Activated CD4-positive, CD25-positive, alpha-beta regulatory T cell treated with anti-CD3 and anti-CD28 coated beads, Interleukin-2, amount 50 U/mL, for 16 hours (primary cell): ENCODE results near the gene BARD1.
"Not testable (repeated sequence)": the region's sequence is repeated elsewhere in the genome, so short reads cannot be mapped to it uniquely, and the experiment has no call there.

Experiments used
- DNase-seq: peaks from one replicate; pipeline ENCODE4 v3.0.0-alpha.2; 2020; ENCODE audit warnings: low read depth, low spot score

Gene BARD1

GRCh38 chr2:214808981-214809750, at the start of gene BARD1:
Gene BARD1, minus strand, starts transcription at chr2:214809683. Its CDS starts 114 bp downstream, at chr2:214809569.
- peak; percentile 27 for DNase-seq

DNA sequence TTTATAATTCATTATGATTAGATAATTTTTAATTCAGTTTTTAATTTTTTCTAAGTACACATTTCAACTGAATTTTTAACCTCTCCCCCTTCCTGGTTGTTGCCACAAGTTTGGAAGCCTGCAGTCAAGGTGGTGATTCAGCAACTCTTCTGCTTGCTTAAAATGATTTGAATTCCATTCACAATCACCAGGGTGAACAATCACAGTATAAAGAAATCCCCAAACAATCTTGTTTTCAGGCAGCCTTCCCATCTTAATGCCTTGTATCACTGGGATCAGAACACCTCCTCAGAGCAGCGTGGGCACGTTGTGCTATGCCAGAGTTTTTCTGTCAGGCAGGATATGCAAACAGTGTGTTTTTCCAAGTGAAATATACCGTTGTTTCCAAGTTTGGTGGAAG, 46.7 kb upstream of the BARD1 start:
- DNase-seq, result no peak

DNA sequence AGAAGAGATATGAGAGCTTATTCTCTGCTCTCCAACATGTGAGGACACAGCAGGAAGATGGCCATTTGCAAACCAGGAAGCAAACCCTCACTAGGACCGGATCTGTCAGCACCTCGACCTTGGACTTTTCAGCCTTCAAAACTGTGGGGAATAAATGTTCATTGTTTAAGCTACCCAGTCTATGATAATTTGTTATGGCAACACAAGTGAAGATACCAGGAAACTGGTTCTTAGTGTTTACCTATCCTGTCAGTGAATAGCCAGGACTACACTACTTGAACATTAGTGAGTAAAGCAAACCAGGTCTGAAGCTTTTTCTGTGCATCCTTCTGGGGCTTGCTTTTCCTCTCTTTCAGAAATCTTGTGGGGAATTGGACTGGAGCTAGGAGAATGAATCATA, 44.4 kb upstream of the BARD1 start:
- DNase-seq, result no peak

- no peak for DNase-seq
These were observed 34.3 kb upstream of the BARD1 start for GRCh38 chr2:214843823-214844222.

- DNase-seq, result no peak
These were observed 30.0 kb upstream of the BARD1 start for GRCh38 chr2:214839464-214839863.

GRCh38 chr2:214837466-214837865, 28.0 kb upstream of the BARD1 start:
- DNase-seq, result no peak

GRCh38 chr2:214836568-214836967, 27.1 kb upstream of the BARD1 start:
- DNase-seq, result no peak

- DNase-seq, result no peak
These were observed 21.4 kb upstream of the BARD1 start for GRCh38 chr2:214830794-214831346.

DNA sequence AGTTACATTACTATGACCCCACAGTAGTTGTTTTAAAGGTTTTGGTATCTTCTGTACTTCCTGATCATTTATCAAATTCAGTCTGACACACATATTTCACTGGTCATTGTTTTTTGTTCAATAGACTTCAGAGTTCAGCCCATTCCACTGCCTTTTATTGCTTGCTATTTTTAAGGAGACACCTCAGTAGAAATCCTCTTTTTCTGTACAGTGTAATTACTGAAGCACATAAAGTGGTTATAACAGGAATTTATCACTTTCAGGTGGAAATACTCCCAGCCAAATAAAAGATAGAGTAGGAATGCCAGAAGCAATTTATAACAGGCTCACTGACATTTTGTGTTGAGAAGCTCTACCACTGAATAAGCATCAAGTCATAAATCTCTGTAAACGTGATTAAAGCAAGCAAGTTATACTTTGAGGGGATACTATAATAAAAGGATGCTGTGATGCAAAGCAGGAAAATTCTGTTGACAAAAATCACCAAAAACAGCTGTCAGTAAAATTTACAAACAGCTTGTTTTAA, 6.6 kb upstream of the BARD1 start:
- DNase-seq, result no peak

GRCh38 chr2:214810671-214811070, 1.2 kb upstream of the BARD1 start:
- DNase-seq, result no peak

GRCh38 chr2:214809751-214810564, 475 bp upstream of the BARD1 start:
- peak; percentile 93 for DNase-seq

DNA sequence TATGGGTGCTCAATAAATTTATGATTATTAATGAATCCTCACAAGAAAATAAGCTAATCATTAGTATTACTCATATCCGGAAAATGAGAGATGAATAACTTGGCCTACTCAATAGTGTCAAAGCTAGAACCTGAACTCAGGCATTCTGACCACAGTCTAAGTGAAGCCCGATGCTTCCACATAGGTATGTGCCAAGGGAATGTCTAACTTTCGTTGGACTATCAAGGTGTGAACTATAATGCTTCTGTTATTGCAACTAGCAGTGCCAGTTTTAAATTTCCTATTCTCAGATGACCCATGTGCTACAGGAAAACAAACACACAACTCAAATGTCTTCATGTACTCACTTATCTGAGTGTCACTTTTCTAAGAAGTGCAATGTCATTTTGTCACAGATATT, 1.8 kb downstream of the BARD1 start:
- no peak for DNase-seq

DNA sequence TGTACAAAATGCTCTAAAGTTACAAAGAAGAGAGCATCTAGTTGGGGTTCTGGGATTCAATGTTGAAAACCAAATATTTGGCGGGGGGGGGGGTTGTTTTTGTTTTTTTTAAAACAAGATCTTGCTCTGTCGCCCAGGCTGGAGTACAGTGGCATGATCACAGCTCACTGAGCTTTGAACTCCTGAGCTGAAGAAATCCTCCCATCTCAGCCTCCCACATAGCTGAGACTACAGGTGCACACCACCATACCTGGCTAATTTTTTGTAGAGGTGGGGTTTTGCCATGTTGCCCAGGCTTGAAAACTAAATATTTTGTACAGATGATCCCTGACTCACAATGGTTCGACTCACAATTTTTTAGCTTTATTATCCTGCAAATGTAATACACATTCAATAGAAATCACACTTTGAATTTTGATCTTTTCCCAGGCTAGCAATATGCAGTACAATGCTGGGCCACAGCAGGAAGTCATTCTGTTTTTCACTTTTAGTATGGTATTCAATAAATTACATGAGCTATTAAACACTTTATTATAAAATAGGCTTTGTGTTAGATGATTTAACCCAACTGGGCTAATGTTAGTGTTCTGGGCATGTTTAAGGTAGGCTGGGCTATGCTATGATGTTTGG, 7.6 kb downstream of the BARD1 start:
- no peak for DNase-seq

DNA sequence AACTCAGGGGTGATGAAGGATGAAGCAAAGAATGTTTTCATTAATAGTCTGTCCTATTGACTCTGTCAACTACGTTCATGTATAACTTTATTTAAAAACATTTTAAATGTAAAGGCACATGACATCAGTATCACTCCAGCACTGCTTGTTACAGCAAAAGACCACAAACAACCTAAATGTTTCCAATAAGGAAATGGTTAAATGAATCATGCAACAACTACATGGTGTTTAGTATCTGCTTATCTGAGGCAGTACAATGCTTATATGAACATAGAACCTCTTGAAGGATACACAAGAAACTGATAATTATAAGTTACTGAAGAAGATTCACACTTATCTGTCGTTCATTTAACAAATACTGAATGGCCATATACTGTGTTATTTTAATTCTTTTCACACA, 8.4 kb downstream of the BARD1 start:
- no peak for DNase-seq

DNA sequence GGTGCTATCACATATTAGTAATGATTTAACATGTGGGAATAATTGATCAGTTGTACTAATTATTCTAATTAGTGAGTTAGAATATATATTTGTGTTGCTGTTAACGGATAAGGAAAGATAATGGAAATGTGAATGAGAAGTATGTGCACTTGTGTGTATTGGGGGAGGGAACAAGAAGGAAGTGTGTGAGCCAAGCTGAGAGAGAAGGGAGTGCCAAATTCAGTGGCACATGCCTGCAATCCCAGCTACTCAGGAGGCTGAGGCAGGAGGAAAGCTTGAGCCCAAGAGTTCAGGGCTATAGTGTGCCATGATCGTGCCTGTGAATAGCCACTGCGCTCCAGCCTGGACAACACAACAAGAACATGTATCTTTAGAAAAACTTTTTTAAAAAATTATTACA, 9.3 kb downstream of the BARD1 start:
- DNase-seq, result no peak

GRCh38 chr2:214796911-214797310, 12.6 kb downstream of the BARD1 start:
- DNase-seq, result no peak

DNA sequence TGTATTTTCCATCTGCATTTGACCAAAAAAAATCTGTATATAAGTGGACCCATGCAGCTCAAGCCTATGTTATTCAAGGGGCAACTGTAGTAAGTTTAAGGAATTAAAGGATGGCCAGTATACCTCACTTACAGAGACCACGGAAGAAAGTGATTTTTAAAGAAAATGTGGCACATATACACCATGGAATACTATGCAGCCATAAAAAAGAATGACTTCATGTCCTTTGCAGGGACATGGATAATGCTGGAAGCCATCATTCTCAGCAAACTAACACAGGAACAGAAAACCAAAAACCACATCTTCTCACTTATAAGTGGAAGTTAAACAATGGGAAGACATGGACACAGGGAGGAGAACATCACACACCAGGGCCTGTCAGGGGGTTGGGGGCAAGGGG, 26.3 kb downstream of the BARD1 start:
- not testable (repeated sequence) for DNase-seq

DNA sequence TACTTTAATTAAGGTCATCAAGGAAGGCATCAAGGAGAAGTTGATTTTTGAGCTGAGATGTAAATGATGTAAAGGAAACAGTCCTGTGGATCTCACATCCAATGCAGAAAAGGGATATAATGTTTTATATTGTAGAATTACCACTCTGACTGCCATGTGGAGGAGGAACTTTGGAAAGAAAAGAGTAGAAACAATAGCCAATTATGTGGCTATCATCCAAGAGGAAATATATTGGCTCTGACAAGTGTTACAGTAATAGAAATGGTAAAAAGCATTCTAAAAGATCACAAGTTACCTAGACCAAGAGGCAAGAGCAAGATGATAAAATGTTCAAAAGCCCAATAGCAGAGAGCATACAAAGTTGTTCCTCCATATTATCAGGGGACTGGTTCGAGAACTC, 26.8 kb downstream of the BARD1 start:
- DNase-seq, result no peak

GRCh38 chr2:214781226-214781625, 28.3 kb downstream of the BARD1 start:
- DNase-seq, result no peak

DNA sequence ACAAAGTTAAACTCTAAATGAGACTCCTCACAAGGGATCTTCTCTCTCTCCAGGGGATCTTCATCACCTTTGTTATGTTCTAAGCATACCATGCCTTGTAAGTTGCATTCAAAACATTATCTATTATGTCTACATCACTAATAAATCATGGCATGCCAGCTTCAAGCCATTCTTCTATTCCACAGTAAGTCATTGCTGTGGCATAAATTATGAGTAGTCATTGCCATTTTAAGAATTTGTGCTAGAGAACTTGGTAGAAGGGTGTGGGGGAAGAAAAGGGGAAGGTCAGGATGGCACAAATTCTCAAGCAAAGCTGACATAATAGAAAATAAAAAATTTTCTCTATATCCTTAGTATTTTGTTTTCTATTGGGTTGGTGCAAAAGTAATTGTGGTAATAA, 33.5 kb downstream of the BARD1 start:
- no peak for DNase-seq

GRCh38 chr2:214774108-214774507, 35.4 kb downstream of the BARD1 start:
- DNase-seq, result no peak

DNA sequence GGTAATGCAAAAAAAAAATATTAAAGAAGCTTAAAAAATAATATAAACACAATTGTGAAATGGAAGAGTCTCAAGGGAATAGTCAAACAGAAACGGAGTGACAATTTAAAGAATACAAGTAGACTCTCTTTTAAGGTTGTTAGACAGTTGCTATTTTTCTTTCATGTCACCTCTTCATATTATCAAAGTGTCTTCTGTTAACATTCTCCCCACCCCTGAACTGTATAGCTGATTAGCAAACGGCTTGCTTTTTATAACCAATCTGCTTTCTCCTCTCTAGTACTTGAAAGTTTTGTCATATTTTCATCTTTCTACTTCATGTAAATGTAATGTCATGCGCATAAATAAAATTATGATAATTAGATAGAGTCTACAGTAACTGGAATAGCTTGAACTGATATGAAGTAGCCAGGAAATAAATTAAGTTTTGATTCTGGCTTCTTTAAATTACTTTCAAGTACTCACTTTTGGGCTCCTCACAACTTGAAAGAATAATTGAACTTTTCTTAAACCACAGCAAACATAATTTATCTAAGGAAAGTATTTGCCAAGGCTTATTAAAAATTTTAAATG, 37.0 kb downstream of the BARD1 start:
- no peak for DNase-seq
